Lung (tissue), 12 donors: Measurements from ENCODE around the gene SPATA31D1. TPM values are rescaled to one million over a fixed set of nuclear protein-coding genes. Genes with fewer than 3 reads are reported as not detected.
A peak's percentile ranks its signal among the peaks of the same experiment; 100 is the strongest.

Experiments
- ATAC-seq: fragments of 200-7000 bp; cut with Tn5 transposase; one replicate; pipeline ENCODE4 v1.9.1; 2020; ENCODE audit warnings: moderate number of reproducible peaks; ENCODE audit not compliant: insufficient read depth, low FRiP score
- DNase-seq, 3 donors: peaks; one replicate each; pipeline ENCODE4 v3.0.0-alpha.2; 2013 to 2017
- H3K27ac ChIP-seq, 2 donors: one replicate each; pipeline ENCODE4 v1.5.1; 2013; ENCODE audit warnings: mild to moderate bottlenecking in 2 of 2, moderate library complexity in 2 of 2, control low read depth in 1 of 2, inconsistent platforms in 1 of 2, low read depth in 1 of 2, low read length in 1 of 2
- H3K27me3 ChIP-seq, 3 donors: one replicate each; pipeline ENCODE4 v1.5.1; 2013; ENCODE audit warnings: low read length in 2 of 3; ENCODE audit not compliant: control insufficient read depth in 3 of 3, insufficient read depth in 3 of 3
- H3K36me3 ChIP-seq, 4 donors: one replicate each; pipeline ENCODE4 v1.5.1; 2013; ENCODE audit warnings: low read length in 4 of 4, mild to moderate bottlenecking in 1 of 4, moderate library complexity in 1 of 4; ENCODE audit not compliant: control insufficient read depth in 4 of 4, insufficient read depth in 4 of 4
- H3K4me1 ChIP-seq, 5 donors: one replicate each; pipeline ENCODE4 v1.5.1; 2013; ENCODE audit warnings: low read length in 5 of 5, mild to moderate bottlenecking in 2 of 5, moderate library complexity in 1 of 5; ENCODE audit not compliant: control insufficient read depth in 5 of 5, insufficient read depth in 5 of 5
- H3K4me3 ChIP-seq: one replicate; pipeline ENCODE4 v1.5.1; 2013; ENCODE audit warnings: mild to moderate bottlenecking, control low read depth, moderate library complexity
- H3K9ac ChIP-seq, 2 donors: one replicate each; pipeline ENCODE4 v1.5.1; 2013; ENCODE audit warnings: low read length in 2 of 2, control low read depth in 1 of 2; ENCODE audit not compliant: insufficient read depth in 1 of 2
- H3K9me3 ChIP-seq, 4 donors: one replicate each; pipeline ENCODE4 v1.5.1; 2013; ENCODE audit warnings: low read length in 3 of 4, mild to moderate bottlenecking in 1 of 4, moderate library complexity in 1 of 4; ENCODE audit not compliant: control insufficient read depth in 4 of 4, insufficient read depth in 3 of 4
- CTCF ChIP-seq: IDR thresholded peaks from 2 replicates; pipeline ENCODE4 v1.5.1; 2012; ENCODE audit warnings: mild to moderate bottlenecking; ENCODE audit errors: control extremely low read depth, extremely low read depth
- WGBS, 2 donors: extraction: QIAGEN DNeasy Blood & Tissue Kit; methylation state at CpG; one replicate each; pipeline ENCODE4 v1.1.7; 2013; 5-methylcytosine and 5-hydroxymethylcytosine counted together
- polyA plus RNA-seq, 2 donors: library from polyadenylated mRNA; stranded (reverse); fragments of 200-250 nt; gene quantifications; one replicate each; pipeline ENCODE4 v1.2.1, GENCODE V29; 2013
- total RNA-seq, 2 donors: library from RNA; depleted of rRNA in 1 of 2; stranded (reverse); fragments of >200 nt in 1 of 2; gene quantifications; one replicate each; pipeline ENCODE4 v1.2.1, GENCODE V29; 2014 to 2021
- donor health status: control.
- donor health status: control.
- donor health status: Bipolar disorder and iron deficiency.
- donor health status: healthy.
- donor health status: DM: yes; HTN: yes; CAD: no.

The SPATA31D1 gene
- total and polyA plus RNA-seq, 4 donors = not detected

GRCh38 chr9:81964218-81965171, 24.1 kb upstream of the SPATA31D1 start:
- Histone ChIP-seq H3K36me3 (no peaks in the 10 kb centered on the region), H3K4me1 (no peaks in the 10 kb centered on the region), H3K9ac (no peak overlapping the region), H3K4me3 (no peak overlapping the region), H3K27ac (no peak overlapping the region), H3K27me3 (no peaks in the 10 kb centered on the region), H3K9me3 (peaks cover 0 to 3% (median under 1%) of the 10 kb centered on the region in 4 donors)
- WGBS, 2 donors = 74 to 80% methylated on average over 6 of the region's 6 CpGs
- ATAC-seq (no peak), DNase-seq (peak in 2 of 3 donors; percentile 12 to 25)
- no peak for TF ChIP-seq CTCF

GRCh38 chr9:81968026-81968425, 20.5 kb upstream of the SPATA31D1 start:
- Histone ChIP-seq H3K4me3 (no peak overlapping the region), H3K27me3 (no peaks in the 10 kb centered on the region), H3K27ac (no peak overlapping the region), H3K9ac (no peak overlapping the region), H3K4me1 (no peaks in the 10 kb centered on the region), H3K9me3 (peaks cover 0 to 3% (median under 1%) of the 10 kb centered on the region in 4 donors), H3K36me3 (no peaks in the 10 kb centered on the region)
- no peak for TF ChIP-seq CTCF
- ATAC-seq (no peak), DNase-seq (no peak)
- WGBS, 2 donors = 90 to 98% methylated on average over 3 of the region's 3 CpGs

DNA sequence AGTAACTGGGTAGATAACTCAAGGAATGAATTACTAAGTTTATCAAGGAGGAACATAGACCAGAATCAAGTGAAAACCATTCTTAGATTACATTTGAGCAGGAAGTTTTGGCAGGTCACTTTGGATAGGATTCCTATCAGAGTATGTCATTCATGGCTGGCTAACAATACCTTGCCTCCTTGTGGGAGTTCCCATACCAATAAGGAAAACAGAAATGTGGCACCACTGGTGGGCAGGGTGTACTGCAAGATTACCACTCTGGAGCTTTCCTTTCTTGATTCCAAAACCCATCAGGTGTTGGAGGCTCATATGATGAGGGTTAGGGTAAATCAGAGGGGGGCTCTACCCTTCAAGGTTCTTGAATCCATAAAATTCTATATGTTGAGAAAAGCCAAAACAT, 18.6 kb upstream of the SPATA31D1 start:
- no peak for TF ChIP-seq CTCF
- DNase-seq = no peak
- Histone ChIP-seq H3K4me1 (no peaks in the 10 kb centered on the region), H3K4me3 (no peak overlapping the region), H3K27me3 (no peaks in the 10 kb centered on the region), H3K27ac (no peak overlapping the region), H3K9ac (no peak overlapping the region), H3K36me3 (no peaks in the 10 kb centered on the region), H3K9me3 (peaks cover 0 to 13% (median 4%) of the 10 kb centered on the region in 4 donors)
- ATAC-seq = no peak
